Thyroid gland (tissue), 4 donors: ENCODE data around the gene PTPRZ1.

Source experiments
- POLR2A ChIP-seq, 2 donors: fragments of 450-650 bp; IDR thresholded peaks; one replicate each; pipeline ENCODE4 v1.6.1; 2017; ENCODE audit warnings: antibody characterized with exemption in 2 of 2, mild to moderate bottlenecking in 2 of 2, moderate library complexity in 1 of 2
- TF ChIP-seq, protein P1 (sequence below), 6 experiments: fragments of 200-600 bp in 3 of 6; fragments of 450-650 bp in 3 of 6; sonication (generic) in 3 of 6; IDR thresholded peaks; one replicate each; pipeline ENCODE4 v1.5.1; 2016 to 2019; ENCODE audit warnings: antibody characterized with exemption in 6 of 6, mild to moderate bottlenecking in 2 of 6, inconsistent platforms in 1 of 6, moderate library complexity in 1 of 6

DNA sequence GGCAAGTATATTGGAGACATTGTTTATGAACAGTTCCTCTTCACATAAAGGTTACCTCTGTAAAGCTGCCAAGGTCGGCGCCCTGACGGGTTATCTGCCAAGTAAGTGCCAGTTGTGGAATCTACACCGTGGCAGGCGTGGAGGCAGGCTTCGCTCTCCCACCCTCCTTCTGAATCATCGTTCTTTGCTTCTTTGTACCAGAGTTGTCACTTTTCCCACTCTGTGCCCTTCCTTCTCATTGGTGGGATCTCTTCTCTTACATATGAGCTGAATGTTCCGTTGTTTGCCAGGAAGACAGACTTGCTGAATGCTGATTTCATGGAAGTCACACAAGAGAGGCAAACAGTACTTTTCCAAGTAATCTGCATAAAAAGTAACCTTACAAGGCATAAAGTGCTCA lies 40.6 kb upstream of the PTPRZ1 start:
- TF ChIP-seq POLR2A (IDR thresholded peaks at IDR 0.05): no peak
- TF ChIP-seq, protein P1, sequence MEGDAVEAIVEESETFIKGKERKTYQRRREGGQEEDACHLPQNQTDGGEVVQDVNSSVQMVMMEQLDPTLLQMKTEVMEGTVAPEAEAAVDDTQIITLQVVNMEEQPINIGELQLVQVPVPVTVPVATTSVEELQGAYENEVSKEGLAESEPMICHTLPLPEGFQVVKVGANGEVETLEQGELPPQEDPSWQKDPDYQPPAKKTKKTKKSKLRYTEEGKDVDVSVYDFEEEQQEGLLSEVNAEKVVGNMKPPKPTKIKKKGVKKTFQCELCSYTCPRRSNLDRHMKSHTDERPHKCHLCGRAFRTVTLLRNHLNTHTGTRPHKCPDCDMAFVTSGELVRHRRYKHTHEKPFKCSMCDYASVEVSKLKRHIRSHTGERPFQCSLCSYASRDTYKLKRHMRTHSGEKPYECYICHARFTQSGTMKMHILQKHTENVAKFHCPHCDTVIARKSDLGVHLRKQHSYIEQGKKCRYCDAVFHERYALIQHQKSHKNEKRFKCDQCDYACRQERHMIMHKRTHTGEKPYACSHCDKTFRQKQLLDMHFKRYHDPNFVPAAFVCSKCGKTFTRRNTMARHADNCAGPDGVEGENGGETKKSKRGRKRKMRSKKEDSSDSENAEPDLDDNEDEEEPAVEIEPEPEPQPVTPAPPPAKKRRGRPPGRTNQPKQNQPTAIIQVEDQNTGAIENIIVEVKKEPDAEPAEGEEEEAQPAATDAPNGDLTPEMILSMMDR (IDR thresholded peaks at IDR 0.05): no peak
